Subcutaneous abdominal adipose tissue (tissue), 5 donors: ENCODE data around the gene HSPA9.

ENCODE experiments used
- H3K27ac ChIP-seq: one replicate; pipeline ENCODE4 v1.7.0; 2013; ENCODE audit warnings: low read depth, mild to moderate bottlenecking, inconsistent platforms, low read length, moderate library complexity
- H3K27me3 ChIP-seq, 5 donors: one replicate each; pipeline ENCODE4 v1.7.0; 2013; ENCODE audit warnings: low read length in 5 of 5, inconsistent platforms in 1 of 5; ENCODE audit not compliant: control insufficient read depth in 5 of 5, insufficient read depth in 4 of 5
- H3K36me3 ChIP-seq, 5 donors: one replicate each; pipeline ENCODE4 v1.7.0; 2013; ENCODE audit warnings: low read length in 5 of 5; ENCODE audit not compliant: control insufficient read depth in 5 of 5, insufficient read depth in 5 of 5
- H3K4me1 ChIP-seq, 5 donors: one replicate each; pipeline ENCODE4 v1.7.0; 2013; ENCODE audit warnings: low read length in 5 of 5, mild to moderate bottlenecking in 3 of 5, moderate library complexity in 1 of 5; ENCODE audit not compliant: control insufficient read depth in 5 of 5, insufficient read depth in 5 of 5
- H3K4me3 ChIP-seq, 5 donors: one replicate each; pipeline ENCODE4 v1.7.0; 2013; ENCODE audit warnings: low read length in 5 of 5, low read depth in 1 of 5
- H3K9ac ChIP-seq, 5 donors: one replicate each; pipeline ENCODE4 v1.7.0; 2013; ENCODE audit warnings: low read length in 5 of 5, mild to moderate bottlenecking in 4 of 5, moderate library complexity in 3 of 5
- H3K9me3 ChIP-seq, 5 donors: one replicate each; pipeline ENCODE4 v1.7.0; 2013; ENCODE audit warnings: low read length in 5 of 5; ENCODE audit not compliant: control insufficient read depth in 5 of 5
- donor health status: healthy.
- donor health status: healthy.
- donor health status: healthy.
- donor health status: healthy.
- donor health status: healthy.

HSPA9 gene

DNA sequence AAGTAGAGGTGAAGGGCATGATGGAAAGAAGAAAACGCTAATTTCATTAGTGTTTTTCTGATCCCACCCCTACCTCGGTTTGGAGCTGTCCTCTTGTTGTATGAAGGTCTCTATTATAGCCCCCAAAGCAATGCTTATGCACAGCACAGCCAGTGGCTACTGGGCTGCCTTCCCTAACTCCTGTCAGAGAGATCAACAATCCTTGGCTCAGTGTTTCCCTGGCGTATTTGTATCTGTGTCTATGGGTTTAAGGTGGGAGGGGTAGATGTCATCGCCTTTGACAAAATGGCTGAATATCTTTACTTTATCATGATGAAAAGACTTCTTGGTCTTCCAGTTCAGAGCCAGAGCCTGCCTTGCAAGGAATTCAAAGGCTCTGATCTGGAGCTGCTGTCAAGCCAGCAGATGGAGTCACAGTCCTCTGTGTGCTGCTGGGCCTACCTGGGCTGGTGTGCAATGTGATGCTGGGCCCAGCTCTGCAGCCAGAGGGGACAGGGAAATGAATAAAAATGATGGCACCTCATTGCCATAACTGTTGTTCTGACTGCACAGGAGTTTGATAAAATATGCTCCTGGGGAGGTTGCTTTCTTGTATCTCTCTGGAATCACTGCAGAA lies 20.1 kb upstream of the HSPA9 start:
- Histone ChIP-seq H3K27me3 (no peaks in the 10 kb centered on the region), H3K4me3 (no peak overlapping the region), H3K27ac (no peak overlapping the region), H3K4me1 (peaks cover 0 to 5% (median 0%) of the 10 kb centered on the region in 5 donors), H3K9me3 (no peaks in the 10 kb centered on the region), H3K36me3 (no peaks in the 10 kb centered on the region), H3K9ac (no peak overlapping the region)

DNA sequence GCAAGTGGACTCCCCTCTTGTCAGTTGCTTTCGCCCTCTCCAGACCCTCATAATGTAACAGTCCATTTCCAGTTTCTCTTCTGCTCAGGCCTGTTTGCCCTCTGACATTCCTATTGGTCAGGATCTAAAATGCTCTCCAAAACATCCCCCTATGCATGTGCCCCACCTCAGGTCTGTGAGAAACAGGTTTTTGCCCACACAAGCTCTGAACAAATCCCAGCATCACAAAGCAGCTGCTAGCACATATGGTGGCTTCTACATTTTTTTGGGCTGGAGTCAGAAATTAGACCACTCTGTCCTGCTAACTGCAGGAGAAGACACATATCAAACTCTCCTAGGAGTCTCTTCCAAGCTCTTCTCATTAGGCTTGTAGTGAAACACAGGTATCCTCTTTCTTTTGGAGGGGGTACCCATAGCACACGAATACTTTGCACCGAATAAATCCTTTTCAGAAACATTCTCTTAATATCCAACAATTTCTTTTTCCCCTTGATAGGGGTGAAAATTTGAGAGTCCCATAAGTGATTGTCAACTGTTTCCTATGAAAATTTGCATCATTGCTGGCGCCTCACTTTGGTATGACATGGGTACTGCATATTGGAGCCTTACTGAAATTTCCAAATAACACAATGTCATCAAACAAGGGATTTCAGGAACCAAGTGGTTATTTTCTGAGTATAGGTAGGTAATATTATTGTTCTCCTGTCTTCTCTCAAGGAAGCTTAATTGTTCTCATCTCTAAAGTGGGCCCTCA lies 19.3 kb upstream of the HSPA9 start:
- Histone ChIP-seq H3K27ac (no peak overlapping the region), H3K27me3 (no peaks in the 10 kb centered on the region), H3K4me3 (no peak overlapping the region), H3K9me3 (no peaks in the 10 kb centered on the region), H3K4me1 (peaks cover 0 to 5% (median 0%) of the 10 kb centered on the region in 5 donors), H3K36me3 (no peaks in the 10 kb centered on the region), H3K9ac (no peak overlapping the region)

DNA sequence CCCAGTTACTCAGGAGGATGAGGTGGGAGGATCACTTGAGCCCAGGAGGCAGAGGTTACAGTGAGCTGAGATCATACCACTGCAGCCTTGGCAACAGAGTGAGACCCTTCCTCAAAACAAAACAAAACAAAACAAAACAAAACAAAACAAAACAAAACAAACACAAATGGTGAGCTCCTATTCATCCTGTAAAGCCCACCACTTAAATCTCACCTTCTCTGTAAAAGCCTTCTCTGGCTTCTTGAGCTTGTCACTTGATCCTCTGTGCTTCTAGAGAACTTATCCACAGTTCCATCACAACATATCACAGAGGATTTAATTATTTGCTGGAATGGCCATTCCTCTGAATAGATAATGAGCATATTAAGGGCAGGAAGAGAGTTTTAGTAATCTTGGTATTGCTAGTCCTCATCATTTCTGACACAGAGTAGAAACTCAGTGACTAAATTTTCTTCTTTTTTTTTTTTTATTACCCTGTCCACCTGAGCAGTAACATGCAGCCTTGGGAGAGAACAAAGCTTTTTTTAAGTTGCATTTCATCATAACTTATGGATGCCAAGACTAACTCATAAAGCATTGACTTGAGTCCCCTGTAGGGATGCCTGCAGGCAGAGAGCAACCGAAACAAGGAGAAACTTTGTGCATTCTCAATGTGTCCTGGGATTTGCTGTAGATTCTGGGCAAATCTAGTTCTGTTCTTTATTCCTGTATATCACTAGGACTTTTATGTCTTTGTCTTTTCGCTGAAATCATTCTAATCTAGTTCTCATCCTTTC lies 13.0 kb upstream of the HSPA9 start:
- Histone ChIP-seq H3K27ac (no peak overlapping the region), H3K4me3 (no peak overlapping the region), H3K4me1 (peaks cover 0 to 10% (median 4%) of the 10 kb centered on the region in 5 donors), H3K9ac (no peak overlapping the region), H3K36me3 (no peaks in the 10 kb centered on the region), H3K27me3 (no peaks in the 10 kb centered on the region), H3K9me3 (no peaks in the 10 kb centered on the region)

DNA sequence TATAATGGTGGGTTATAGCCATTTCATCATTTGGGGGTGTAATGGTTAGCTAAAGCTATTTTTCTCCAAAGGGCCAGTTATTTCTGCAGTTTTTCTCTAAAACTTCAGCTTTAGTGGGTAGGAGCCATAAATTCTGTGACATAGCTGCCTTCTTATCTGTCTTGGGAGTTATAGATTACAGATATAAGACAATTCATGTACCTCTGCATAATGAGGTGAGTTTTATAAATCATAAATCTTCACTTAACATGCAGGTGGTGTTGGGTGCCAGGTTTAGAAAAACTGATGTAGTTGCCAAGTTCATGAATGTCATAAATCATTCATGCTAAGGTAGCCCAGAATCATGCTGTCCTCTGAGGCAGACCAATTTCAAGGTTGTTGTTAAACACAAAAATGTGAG lies 10.0 kb upstream of the HSPA9 start:
- Histone ChIP-seq H3K27ac (no peak overlapping the region), H3K4me3 (no peak overlapping the region), H3K27me3 (no peaks in the 10 kb centered on the region), H3K9me3 (no peaks in the 10 kb centered on the region), H3K4me1 (peaks cover 0 to 17% (median 6%) of the 10 kb centered on the region in 5 donors), H3K9ac (peak overlapping the region in 1 of 5 donors; percentile 8), H3K36me3 (no peaks in the 10 kb centered on the region)

DNA sequence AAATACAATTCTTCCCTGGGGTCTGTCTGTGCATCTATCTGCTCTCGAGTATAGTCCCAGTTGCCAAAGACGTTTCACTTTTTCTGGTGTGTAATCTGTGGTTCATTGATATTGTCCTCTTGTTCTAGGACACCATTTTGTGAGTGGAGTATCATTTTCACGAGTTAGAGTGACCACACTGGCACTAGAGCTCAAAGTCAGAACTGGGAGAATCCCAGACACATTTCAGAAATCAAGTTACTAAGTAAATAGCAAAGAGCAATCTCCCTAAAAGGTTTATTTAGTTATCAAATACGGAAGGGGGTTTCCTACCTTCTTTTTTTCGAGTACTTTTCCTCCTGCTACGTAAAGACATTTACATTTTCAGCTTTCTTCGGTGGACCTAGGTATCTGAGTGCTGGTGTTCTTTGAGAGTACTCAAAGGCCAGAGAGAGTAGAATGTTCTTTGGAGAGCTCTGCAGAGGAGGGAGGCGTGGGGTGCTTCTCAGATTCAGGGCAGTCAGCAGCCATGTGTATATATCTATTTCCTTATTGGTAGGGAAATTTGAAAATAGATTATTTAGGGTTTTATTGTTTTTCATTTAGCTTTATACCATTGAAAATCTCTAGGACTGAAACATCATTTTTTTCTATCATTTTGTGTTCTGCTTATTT lies 8.9 kb upstream of the HSPA9 start:
- Histone ChIP-seq H3K4me1 (peaks cover 0 to 20% (median 9%) of the 10 kb centered on the region in 5 donors), H3K4me3 (no peak overlapping the region), H3K27me3 (no peaks in the 10 kb centered on the region), H3K9me3 (no peaks in the 10 kb centered on the region), H3K9ac (no peak overlapping the region), H3K27ac (no peak overlapping the region), H3K36me3 (no peaks in the 10 kb centered on the region)

DNA sequence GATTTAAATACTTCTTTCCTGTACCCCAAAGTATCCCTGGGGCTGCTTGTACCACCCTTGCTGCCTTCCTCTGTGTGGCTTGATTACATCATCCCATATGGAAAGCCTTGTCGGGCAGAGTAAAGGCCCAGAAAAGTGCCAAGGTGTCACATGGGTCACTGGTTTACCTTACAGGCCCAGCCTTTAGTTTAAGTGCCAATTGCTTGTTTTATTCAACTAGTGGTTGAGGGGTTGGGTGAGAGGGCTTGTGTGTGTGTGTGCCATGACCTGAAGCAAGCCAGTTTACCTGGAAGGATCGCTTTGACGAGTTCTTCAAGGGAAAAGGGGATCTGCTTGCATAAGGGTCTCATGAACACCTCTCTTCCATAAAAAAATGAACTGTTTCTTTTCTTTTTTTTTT lies 7.8 kb upstream of the HSPA9 start:
- no peaks in the 10 kb centered on the region for H3K9me3 ChIP-seq
- H3K27ac ChIP-seq = no peak overlapping the region
- H3K27me3 ChIP-seq = no peaks in the 10 kb centered on the region
- peaks cover 0 to 20% (median 9%) of the 10 kb centered on the region in 5 donors for H3K4me1 ChIP-seq
- no peak overlapping the region for H3K4me3 ChIP-seq
- H3K36me3 ChIP-seq = no peaks in the 10 kb centered on the region
- H3K9ac ChIP-seq = no peak overlapping the region

DNA sequence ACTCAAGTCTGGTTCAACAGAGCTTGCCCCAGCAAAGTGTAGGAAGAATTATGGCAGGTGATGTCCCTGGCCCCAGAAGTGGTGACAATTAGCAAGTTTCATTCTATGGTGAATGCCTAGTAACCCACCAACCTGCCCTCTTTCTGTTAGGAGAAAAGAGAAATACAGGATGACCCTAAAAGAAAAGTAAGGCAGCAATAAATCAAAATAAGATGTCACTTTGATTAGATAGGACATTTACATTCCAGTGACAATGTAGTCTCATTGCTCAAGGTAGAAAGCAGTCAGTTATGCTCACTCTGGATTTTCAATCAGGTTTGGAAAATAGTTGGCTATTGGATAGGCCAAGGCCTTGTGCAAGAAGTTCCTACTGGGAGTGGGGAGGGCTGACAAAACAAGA lies 5.6 kb upstream of the HSPA9 start:
- no peak overlapping the region for H3K4me3 ChIP-seq
- H3K27ac ChIP-seq = no peak overlapping the region
- no peaks in the 10 kb centered on the region for H3K9me3 ChIP-seq
- peaks cover 0 to 20% (median 9%) of the 10 kb centered on the region in 5 donors for H3K4me1 ChIP-seq
- H3K36me3 ChIP-seq = no peaks in the 10 kb centered on the region
- H3K27me3 ChIP-seq = no peaks in the 10 kb centered on the region
- H3K9ac ChIP-seq = no peak overlapping the region

DNA sequence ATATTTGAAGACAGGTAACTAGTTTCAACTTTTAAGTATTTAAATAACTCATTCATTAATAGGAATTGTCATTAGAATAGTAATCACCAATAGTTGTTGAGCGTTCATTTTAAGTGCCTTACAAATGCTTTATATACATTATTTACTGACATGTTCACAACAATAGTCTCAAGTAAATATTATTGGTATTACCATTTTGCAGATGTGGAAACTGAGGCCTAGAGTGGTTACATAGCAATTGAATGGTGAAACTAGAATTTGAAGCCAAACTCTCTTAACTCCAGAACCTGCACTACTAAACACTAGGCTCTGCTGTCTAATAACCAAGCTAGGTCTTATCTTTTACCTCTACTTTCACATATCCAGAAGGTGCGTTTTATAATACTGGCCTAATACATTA lies 4.8 kb upstream of the HSPA9 start:
- Histone ChIP-seq H3K9me3 (no peaks in the 10 kb centered on the region), H3K4me3 (no peak overlapping the region)

DNA sequence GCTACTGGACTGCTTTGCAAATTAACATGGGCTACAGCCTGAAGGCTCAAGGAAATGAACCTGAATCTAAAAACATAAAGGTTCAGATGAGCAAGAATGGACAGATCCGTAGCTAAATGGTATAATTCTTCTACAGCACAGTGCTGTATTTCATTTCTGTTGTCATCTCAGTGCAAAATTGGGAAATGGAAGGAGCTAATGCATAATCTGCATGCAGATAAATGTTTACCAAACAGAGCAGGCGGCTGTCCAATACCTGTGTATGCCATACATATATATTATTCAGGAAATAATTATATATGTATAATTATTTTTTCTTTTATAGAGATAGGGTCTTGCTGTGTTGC lies 4.3 kb upstream of the HSPA9 start:
- no peak overlapping the region for H3K27ac ChIP-seq
- no peaks in the 10 kb centered on the region for H3K36me3 ChIP-seq
- no peaks in the 10 kb centered on the region for H3K27me3 ChIP-seq
- no peak overlapping the region for H3K4me3 ChIP-seq
- no peaks in the 10 kb centered on the region for H3K9me3 ChIP-seq
- H3K4me1 ChIP-seq = peaks cover 3 to 15% (median 7%) of the 10 kb centered on the region in 5 donors
- peak overlapping the region in 1 of 5 donors; percentile 47 for H3K9ac ChIP-seq

More for the DNA sequence above, 4.8 kb upstream of the HSPA9 start:
- Histone ChIP-seq H3K36me3 (no peaks in the 10 kb centered on the region), H3K27ac (no peak overlapping the region), H3K27me3 (no peaks in the 10 kb centered on the region), H3K4me1 (peaks cover 3 to 17% (median 8%) of the 10 kb centered on the region in 5 donors), H3K9ac (no peak overlapping the region)
